Adrenal gland (tissue), 5 donors: ENCODE data around the gene BRD7.

ENCODE experiments used
- CTCF ChIP-seq, 6 experiments: fragments of 450-650 bp in 4 of 6; fragments of 200-600 bp in 2 of 6; sonication (generic) in 1 of 6; IDR thresholded peaks; 1 replicate in 5 of 6; 2 replicates in 1 of 6; pipeline versions ENCODE4 v1.5.1 to v1.8.0; 2016 to 2021; ENCODE audit warnings: antibody characterized with exemption in 6 of 6, mild to moderate bottlenecking in 2 of 6, moderate library complexity in 1 of 6
- POLR2A ChIP-seq, 2 donors: fragments of 450-650 bp; IDR thresholded peaks; one replicate each; pipeline ENCODE4 v1.6.1; 2017; ENCODE audit warnings: antibody characterized with exemption in 2 of 2, mild to moderate bottlenecking in 2 of 2, moderate library complexity in 1 of 2
- donor health status: DM: no; HTN: no; CAD: no.

GRCh38 chr16:50276326-50276640, 92.5 kb downstream of the BRD7 start:
- TF ChIP-seq POLR2A (IDR thresholded peaks at IDR 0.05) (no peak), CTCF (IDR thresholded peaks at IDR 0.05) (no peak)
